Urothelium cell line (cell line): ENCODE measurements around the gene LINGO1.

ENCODE experiments used
- DNase-seq: peaks from one replicate; pipeline ENCODE4 v3.0.0; 2011; ENCODE audit warnings: low spot score, mixed read lengths
- FAIRE-seq: peaks from 2 replicates; lab custom pipeline; 2011; peaks lifted over from hg19 to GRCh38; lab: Jason Lieb, UNC

LINGO1 gene, protein sequence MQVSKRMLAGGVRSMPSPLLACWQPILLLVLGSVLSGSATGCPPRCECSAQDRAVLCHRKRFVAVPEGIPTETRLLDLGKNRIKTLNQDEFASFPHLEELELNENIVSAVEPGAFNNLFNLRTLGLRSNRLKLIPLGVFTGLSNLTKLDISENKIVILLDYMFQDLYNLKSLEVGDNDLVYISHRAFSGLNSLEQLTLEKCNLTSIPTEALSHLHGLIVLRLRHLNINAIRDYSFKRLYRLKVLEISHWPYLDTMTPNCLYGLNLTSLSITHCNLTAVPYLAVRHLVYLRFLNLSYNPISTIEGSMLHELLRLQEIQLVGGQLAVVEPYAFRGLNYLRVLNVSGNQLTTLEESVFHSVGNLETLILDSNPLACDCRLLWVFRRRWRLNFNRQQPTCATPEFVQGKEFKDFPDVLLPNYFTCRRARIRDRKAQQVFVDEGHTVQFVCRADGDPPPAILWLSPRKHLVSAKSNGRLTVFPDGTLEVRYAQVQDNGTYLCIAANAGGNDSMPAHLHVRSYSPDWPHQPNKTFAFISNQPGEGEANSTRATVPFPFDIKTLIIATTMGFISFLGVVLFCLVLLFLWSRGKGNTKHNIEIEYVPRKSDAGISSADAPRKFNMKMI

DNA sequence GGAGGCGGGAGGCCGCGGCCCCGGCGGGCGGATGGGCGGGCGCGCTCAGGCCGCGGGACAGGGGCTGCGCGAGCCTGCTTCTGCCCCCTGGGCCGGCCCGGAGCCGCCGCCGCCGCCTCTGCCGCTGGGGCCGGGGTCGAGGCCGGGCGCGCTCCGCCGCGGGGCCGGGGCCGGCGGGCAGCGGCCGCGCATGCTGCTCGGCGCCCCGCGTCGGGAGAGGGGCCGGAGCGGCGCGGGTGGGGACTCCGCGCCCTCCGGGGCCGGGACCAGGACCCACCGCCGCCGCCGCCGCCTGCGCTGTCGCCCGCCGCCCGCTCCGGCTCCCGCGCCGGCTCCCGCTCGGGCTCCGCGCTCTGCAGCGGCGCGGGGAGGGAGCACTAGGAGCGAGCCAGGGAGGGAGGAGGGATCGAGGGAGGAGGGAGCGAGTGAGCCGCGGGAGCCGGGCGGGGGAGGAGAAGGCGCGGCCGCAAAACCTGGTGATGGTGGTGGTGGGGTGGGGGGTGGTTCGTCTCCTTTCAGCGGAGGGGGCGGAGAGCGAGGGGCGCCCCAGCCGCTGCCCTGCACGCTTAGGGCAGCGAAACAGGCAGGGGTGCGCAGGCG, at the start of gene LINGO1:
TSS of gene LINGO1 (minus strand) at position 379 of the 600 bp plus-strand sequence. CDS start 597 bp downstream, outside the sequence.
- DNase-seq (peak; percentile 44), FAIRE-seq (no peak)

DNA sequence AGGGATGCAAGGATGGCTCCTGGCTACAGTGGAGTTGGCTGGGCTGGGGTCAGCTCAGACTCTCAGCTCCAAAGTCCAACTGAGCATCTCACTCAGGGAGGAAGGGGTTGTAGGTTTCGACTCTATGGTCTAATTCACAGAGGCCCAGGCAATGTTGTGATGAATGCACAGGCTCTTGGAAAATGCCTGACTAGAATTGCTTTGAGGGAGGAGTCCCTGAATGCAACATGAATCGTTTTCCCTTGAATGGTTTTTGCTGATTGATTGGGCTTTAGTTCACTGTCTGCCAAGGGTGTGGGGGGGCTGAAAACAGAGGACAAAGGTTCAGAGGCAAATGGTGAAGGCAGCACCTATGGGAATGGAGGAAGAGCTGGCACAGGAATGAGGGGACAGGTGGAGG, 48.6 kb upstream of the LINGO1 start:
- FAIRE-seq (no peak), DNase-seq (no peak)

DNA sequence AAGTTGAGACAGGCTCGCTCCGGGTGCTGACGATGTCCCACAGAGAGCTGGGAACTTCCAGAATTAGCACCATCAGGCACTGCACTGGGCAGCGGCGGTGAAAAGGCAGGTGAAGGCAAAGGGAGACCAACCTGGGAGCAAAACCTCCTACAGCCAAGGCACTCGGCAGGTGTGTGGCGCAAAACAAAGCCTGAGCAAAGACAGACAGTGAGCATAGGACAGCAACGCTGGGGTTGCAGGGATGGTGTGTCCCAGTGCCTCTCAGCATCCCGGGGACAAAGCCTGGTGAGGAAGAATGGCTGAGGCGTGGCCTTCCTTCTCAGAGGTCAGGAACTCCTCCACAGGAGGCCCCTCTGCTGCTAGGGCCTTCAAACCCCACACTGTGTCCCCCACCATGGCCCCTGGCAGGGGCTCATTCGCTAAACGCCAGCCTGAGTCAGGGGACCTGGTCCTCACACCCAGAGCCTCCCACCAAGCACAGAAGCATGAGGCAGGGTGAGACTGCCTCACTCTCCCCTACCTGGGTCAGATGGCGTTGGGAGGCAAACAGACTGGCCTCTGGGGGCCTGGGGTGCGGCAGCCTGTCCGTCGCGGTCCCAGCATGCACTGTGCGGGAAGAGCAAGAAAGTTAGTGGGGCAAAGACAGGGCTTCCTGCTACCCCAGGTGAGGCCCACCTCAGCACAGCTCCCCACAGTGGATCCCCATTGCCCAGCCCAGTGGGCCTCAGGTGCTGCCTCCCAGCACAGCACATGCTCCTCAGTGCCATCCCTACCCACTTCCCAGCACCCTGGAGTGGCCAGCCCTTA, 44.1 kb upstream of the LINGO1 start:
- DNase-seq = no peak
- no peak for FAIRE-seq

DNA sequence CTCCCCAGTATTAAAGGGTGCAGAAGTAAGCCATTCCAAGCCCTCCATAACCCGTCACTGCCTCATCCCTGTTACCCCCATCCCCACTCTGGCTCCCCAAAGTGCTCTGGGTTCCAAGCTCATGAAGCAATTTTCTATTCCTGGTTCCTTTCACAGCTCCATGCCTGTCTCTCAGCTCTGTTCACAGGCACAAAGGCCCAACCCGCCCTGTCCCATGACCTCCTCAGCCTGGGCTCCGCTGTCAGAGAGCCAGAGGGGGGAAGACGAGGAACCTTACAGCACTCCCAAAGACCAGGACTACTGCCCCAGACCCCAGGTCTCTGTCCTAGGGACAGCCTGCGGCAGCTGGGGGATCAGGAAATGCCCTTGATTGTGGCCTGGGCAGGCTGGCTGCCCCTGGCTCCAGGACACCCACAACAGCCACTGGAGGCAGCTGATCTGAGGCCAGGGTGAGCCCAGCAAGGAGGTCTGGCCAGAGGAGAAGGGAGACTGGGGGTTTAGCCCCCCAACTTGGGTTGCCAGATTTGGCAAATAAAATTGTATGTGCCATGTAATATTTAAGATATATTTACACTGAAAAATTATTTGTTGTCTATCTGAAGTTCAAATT, 43.2 kb upstream of the LINGO1 start:
- no peak for FAIRE-seq
- no peak for DNase-seq

DNA sequence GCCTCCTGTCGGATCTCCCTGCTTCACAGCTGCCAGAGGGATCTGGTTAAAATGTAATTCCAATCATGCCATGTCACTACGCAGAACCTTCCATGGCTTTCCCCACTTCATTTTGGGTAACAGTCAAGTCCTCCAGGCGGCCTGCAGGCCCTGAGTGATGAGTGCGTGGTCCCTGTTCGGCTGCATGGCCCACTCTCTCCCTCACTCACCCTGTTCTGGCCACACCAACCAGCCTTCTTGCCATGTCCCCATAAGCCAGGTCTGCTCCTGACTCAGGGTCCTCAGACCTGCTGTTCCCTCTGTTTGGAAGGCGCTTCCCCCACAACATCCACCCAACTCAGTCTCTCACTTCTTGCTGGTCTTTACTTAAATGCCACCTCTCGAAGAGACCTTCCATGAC, 41.6 kb upstream of the LINGO1 start:
- DNase-seq (no peak), FAIRE-seq (no peak)

DNA sequence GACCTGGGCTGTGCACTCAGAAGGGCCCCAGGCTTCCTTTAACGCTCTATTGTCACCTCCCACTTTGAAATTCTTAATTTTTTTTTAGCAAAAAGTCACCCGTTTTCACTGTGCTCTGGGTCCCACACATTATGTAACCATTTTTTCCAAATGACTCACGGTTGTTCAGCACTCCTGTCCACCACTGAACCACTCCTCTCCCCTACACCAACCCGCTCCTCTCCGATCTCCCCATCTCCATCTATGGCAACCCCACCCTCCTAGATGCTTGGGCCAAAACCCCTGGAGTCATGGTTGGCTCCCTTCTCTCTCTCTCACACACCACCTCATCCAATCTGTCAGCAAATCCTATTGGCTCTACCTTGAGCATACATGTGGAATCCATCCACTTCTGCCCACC, 41.2 kb upstream of the LINGO1 start:
- DNase-seq (peak; percentile 60), FAIRE-seq (no peak)

DNA sequence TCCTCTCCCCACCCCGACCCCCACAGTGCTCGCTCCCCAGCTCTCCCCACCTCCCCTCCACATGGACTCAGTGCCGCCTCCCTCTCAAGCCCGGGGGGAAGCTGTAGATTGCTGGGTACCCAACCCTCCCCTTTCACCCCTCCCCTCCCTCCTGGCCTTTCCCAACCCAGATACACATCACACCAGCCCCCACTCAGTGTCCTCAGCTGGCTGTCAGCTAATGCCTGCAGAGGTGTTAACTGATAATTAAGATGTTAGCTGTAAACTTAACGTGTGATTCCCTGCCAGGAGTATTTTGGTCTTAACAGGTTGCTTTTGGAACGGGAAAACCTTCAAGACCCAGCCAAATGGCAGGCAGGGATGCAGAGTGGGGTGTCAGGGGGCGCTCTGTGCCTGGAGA, 39.4 kb upstream of the LINGO1 start:
- FAIRE-seq = no peak
- DNase-seq = no peak

DNA sequence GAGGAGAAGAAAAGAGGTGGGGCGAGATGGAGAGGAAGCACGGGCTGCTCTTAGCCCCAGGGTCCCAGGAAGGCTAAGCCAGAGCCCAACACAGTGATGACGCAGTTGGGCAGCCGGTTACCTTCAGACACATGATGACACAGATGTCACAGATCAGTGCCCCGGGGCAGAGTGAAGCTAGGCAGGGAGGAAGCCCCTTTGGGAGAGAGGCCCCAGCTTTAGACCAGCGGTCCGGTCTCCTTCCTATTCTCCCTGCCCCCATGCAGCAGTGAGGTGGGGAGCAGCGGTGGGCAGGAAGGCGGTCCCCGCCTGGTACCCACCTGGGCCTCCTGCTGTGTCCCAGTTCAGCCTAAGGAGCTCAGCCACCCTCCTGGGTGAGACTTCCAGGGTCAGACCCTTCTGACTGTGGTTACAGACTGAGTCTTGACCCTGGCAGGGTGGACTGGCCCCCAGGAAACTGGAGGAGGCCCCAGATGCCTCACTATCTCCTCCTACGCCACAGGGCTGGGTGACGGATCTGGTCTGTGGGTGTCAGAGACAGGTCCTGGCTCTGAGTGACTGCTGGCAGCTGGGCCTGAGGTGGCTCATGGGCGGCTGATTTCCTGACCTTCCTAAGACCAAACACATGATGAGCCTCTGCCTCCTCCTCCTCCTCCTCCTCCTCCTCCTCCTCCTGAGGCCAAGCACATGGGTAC, 38.8 kb upstream of the LINGO1 start:
- no peak for DNase-seq
- no peak for FAIRE-seq

DNA sequence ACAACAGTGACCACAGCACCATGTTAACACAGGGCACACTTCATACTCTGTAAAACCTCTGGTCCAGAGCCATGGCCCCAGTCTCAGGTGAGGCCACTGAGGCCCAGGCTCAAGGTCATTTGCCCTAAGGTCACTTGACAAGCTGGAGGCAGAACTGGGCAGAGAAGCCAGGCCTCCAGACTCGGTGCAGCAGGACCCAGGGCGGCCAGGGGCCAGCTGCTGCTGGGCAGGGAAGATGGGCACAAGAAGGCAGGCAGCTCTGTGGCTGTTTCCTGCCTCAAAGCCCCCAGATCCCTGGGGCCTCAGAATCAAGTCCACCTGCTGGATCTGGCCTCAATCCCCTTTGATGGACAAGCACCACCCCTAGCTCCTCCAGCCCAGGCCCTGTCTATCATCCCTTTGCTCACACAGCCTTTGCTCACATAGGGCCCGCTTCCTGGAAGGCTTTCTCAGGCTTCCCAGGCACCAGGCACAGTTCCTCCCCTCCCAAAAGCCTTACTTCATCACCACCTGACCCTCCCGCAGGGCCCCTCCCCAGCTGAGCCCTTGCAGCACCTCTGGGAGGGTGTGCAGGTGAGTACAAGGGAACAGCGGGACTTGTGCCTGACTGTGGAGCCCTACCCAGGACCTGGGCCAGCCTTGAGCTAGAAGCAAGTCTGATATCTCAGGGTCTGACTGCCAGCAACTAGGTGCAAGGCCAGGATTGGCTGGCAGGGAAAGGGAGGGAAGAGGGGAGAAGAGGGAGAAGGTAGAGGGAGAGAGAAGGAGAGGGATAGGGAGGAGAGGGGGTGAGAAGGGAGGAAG, 38.0 kb upstream of the LINGO1 start:
- FAIRE-seq = peak; percentile 80
- no peak for DNase-seq

DNA sequence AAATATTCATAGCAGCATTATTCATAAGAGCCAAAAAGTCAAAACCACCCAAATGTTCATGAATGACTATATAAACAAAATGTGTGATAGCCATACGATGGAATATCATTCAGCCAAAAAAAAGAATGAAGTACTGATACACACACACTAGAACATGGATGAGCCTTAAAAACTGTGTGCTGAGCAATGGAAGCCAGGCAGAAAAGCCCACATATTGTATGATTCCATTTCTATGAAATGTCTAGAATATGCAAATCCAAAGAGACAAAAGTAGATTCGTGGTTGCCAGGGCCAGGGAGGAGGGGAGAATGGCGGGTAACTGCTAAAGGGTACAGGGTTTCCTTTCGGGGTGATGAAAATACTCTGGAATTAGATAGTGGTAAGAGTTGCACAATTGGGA, 37.2 kb upstream of the LINGO1 start:
- FAIRE-seq (no peak), DNase-seq (no peak)

DNA sequence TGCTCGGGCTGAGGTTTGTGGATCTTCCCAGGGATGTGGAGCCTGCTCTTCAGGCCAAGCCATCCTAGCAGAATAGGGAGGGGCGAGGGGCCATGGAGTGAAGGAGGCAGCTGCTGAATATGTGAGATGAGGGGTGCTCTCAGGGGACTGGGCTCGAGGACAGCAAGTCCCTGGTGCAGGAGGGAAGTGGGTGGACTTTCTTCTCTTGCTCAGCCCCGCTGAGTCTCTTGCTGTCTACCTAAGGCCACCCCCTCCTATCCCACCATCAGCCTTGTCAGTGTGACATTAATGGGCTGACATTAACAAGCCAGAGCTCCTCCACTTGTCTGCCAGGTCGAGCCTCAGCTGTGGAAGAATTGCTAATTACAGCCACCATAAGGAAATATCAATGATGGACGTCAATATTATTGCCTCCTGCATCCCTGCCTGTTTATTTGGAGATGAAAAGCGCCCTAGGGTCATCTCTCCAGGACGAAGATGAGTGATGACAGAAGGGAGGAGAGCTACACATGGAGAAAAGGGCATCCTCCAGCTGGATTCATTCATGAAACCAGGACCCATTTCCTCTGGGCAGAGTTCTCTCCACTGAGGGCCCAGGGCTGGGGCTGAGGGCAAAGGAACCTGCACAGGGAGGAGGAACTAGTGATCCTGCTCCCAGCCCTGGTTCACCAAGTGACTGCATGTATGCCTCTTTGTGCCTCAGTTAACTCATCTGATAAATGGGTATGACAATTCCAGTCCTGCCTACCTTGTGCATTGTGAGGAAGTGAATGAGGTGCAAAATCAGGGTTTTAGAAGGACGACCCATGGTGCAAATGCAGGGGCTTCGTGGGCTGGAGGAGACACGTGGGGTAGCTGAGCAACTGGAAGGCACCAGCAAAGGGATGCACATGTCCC, 34.9 kb upstream of the LINGO1 start:
- no peak for DNase-seq
- FAIRE-seq = no peak

DNA sequence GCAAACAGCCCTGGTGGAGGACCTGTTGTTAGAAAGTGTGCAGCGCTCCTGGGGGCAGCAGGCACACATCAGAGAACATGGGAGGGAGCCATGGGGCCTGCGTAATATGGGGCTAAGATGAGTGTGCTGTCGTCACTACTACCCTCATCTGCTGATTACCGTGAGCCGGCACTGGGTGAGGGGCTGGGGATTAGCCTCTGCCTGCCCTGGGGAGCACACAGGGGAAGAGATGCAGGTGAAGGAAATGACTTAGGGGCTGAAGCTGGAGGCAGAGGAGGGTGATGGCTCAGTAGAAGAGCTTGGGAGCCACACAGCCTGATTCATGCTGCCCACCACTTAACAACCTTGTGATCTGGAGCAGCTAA, 33.6 kb upstream of the LINGO1 start:
- DNase-seq = no peak
- FAIRE-seq = no peak

DNA sequence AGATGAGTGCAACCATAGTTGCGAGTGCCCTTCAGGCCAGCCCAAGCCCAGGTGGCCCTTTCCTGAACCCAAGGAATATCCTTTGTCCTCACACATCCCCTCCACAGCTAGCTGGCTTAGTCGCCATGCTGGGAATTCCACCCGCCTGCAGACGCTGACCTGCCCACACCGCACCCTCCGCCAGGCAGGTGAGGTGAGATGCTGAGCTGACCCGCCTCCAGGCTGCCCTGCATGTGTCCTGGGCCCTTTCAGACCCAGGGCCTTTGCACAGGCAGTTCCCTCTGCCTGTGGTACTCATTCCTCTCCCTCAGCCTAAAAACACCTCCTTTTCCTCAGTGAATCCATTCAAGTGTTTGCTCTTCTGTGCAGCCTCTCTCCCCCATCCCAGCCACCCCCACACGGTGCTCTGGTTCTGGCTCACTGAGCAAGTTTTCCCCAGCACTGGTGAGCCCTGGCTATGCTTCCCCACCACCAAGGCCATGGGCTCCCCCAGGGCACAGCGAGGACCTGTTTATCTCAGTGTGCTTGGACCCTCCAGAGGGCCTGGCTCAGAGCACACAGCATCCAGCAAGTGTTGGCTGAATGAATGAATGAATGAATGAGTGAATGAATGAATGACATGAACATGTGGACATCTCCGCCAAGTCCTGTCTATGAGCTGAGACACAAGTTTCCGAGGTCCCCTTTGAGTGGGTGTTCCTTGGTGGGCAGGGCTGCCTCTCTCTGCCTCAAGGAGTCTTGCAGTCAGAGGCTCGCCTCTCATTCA, 33.0 kb upstream of the LINGO1 start:
- DNase-seq = no peak
- no peak for FAIRE-seq

DNA sequence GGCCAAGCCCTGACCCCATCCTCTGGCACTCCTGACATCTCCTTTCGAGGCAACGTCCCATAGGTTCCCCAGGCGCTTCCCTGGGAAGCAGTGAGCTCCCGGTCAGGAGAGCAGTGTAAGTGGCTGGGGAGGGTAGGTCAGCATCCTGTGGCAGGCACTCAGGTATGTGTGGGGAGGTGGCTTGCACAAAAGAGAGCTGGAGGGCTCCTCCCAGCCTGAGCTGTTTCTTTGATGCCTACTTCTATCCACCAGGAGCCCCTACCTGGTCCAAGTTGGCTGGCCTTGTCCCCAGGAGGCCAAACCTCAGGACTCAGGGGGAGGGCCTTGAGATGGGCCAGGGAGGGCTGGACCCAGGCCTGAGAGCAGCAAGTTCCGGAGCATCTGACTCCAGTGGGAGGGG, 31.7 kb upstream of the LINGO1 start:
- FAIRE-seq = no peak
- DNase-seq = no peak

DNA sequence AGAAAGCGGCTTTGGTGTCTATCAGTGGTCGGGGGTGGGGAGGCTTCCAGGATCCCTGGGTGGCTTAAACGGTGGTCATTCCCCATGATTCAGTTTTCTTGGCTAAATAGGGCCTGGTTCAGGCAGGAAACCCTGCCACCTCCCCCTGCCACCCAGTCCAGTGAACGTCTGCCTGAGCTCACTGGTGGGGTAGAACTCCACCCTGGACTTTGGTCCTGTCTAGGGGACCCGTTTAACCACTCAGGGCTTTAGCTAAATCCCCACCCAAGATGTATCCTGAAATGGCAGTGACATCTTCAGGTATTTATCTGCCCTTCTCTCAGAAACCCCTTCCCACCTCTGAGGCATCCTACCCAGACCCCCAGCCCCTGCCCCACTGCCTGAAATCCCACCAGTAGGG, 30.5 kb upstream of the LINGO1 start:
- no peak for FAIRE-seq
- DNase-seq = no peak

DNA sequence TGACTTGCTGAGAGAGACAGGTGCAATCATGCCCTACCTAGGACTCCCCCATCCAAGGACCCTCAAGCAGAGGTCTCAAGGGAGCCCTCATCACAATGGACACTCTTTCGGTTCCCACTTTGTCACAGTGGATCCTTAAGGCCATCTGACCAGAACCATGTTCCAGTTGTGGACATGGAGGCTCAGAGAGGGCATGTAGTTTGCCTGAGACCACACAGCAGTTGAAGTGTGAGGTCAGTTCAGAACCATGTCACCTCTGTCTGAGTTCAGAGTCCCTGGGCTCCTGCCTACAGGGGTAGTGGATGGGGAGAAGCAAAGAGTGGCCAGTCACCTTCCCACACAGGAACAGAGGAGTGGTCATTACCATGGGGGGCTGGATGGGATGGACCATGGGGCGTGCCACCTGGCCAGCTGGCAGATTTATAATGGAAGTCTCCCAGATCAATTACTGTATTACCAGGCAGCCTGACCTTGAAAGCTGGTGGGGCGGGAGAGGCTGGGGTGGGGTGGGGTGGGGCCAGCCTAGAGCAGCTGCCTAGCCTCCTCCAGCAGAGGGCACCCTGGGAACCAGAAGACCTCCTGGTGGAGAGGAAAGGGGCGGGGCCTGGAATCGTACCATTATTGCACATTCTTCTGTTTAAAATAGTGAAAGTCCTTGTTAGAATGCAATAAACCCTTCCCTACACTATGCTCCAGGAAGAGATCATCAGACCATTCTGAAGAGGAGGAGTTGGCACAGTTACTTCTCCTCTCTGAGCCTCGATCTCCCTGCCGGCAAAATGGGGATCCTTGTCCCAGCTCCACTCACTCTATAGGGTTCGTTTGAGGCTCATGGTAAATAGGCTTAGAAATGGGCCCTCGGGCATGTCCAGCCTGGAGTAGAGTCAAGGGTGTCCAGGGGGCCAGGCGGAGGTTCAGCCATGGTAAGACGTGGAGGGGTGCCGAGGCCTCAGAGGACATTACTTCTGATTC, 26.9 kb upstream of the LINGO1 start:
- no peak for FAIRE-seq

DNA sequence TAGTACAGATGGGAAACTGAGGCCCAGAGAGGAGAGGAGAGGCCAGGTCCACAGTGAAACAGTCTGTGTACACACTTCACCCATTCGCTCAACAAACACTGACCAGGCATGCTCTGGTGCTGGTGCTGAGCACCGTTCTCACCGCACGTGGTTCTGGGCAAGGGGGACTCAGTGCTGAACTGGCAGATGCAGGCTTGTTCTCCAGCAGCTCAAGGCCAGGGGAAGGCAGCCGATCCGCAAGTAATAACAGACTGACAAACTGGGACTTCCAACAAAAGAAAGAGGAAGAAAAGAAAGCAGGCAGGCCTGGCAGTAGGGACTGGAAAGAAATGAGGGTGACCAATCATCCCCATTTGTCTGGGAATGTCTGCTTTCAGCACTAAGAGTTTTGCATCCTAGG, 25.6 kb upstream of the LINGO1 start:
- FAIRE-seq (no peak), DNase-seq (no peak)

More for the DNA sequence above, 26.9 kb upstream of the LINGO1 start:
- DNase-seq = peak; percentile 86
